Kidney (tissue), 14 donors: ENCODE measurements around the gene CDK15. TPM values are rescaled to one million over a fixed set of nuclear protein-coding genes. Genes with fewer than 3 reads are reported as not detected.

ENCODE experiments used
- DNase-seq, 5 donors: peaks; one replicate each; pipeline ENCODE4 v3.0.0-alpha.2; 2013 to 2020
- FAIRE-seq: peaks from 2 replicates; lab custom pipeline; 2012; peaks lifted over from hg19 to GRCh38; lab: Jason Lieb, UNC
- H3K27ac ChIP-seq, 2 donors: one replicate each; pipeline ENCODE4 v1.7.0; 2013; ENCODE audit warnings: low read depth in 2 of 2, low read length in 2 of 2, inconsistent platforms in 1 of 2
- H3K27me3 ChIP-seq: one replicate; pipeline ENCODE4 v1.7.1; 2013; ENCODE audit warnings: low read length, inconsistent platforms; ENCODE audit not compliant: control insufficient read depth, insufficient read depth
- H3K36me3 ChIP-seq, 3 donors: one replicate each; pipeline versions ENCODE4 v1.7.0 to v1.7.1; 2013; ENCODE audit warnings: low read length in 3 of 3, control low read depth in 1 of 3, inconsistent platforms in 1 of 3; ENCODE audit not compliant: insufficient read depth in 3 of 3, control insufficient read depth in 2 of 3
- H3K4me1 ChIP-seq, 3 donors: one replicate each; pipeline versions ENCODE4 v1.7.0 to v1.7.1; 2013; ENCODE audit warnings: low read length in 3 of 3, inconsistent platforms in 1 of 3, low read depth in 1 of 3; ENCODE audit not compliant: control insufficient read depth in 2 of 3, insufficient read depth in 2 of 3
- H3K4me3 ChIP-seq, 3 donors: one replicate each; pipeline versions ENCODE4 v1.7.0 to v1.8.1; 2013; ENCODE audit warnings: low read length in 3 of 3, control low read depth in 1 of 3, inconsistent platforms in 1 of 3
- H3K9ac ChIP-seq, 3 donors: one replicate each; pipeline versions ENCODE4 v1.7.0 to v1.7.1; 2013; ENCODE audit warnings: low read length in 3 of 3, control low read depth in 1 of 3, inconsistent platforms in 1 of 3
- H3K9me3 ChIP-seq, 3 donors: one replicate each; pipeline versions ENCODE4 v1.7.0 to v1.7.1; 2013; ENCODE audit warnings: low read length in 3 of 3, control low read depth in 1 of 3, inconsistent platforms in 1 of 3; ENCODE audit not compliant: control insufficient read depth in 2 of 3, insufficient read depth in 1 of 3
- CTCF ChIP-seq: IDR thresholded peaks from 3 replicates; pipeline ENCODE4 v1.5.1; 2012; ENCODE audit warnings: mild to moderate bottlenecking, moderate library complexity, borderline replicate concordance; ENCODE audit not compliant: insufficient read depth; ENCODE audit errors: extremely low read depth
- intact Hi-C: fragments of 100-400 bp; cut with DNase I; formaldehyde crosslinking; loops from one replicate; pipeline ENCODE4 v1.11.1; 2022
- polyA plus RNA-seq: library from polyadenylated mRNA; stranded (reverse); fragments of 350-450 nt; fragmentation: Illumina TruSeq; extraction: RNeasy Lipid Tissue Mini Kit (QIAGEN cat#74804); gene quantifications from one replicate; pipeline ENCODE4 v1.2.3, GENCODE V29; 2014; ENCODE audit warnings: low read depth, low replicate concordance; ENCODE audit not compliant: insufficient read depth
- total RNA-seq: library from RNA; stranded (reverse); fragmentation: NEBNext Ultra II Directional; extraction: Animal tissue kit (Norgen Biotek cat#: 25700); gene quantifications from one replicate; pipeline ENCODE4 v1.2.1, GENCODE V29; 2021
- donor health status: control.
- donor health status: control.
- donor health status: control.
- donor health status: control.
- donor health status: control.
- donor health status: DM: yes; HTN: yes; CAD: no.
- donor health status: Normal renal cell carcinoma (clear cell type).

CDK15 gene
- total and polyA plus RNA-seq, 2 donors from 2014 or later, result 0.11 to 2.7 TPM

GRCh38 chr2:201830666-201831065, 24.3 kb downstream of the CDK15 start:
- H3K27me3 ChIP-seq, result no peaks in the 10 kb centered on the region
- H3K4me3 ChIP-seq, result no peak overlapping the region
- H3K9ac ChIP-seq, result no peak overlapping the region
- no peak for TF ChIP-seq CTCF
- no peak overlapping the region for H3K27ac ChIP-seq
- H3K36me3 ChIP-seq, result no peaks in the 10 kb centered on the region
- DNase-seq (no peak), FAIRE-seq (no peak)
- H3K9me3 ChIP-seq, result no peaks in the 10 kb centered on the region
- H3K4me1 ChIP-seq, result no peaks in the 10 kb centered on the region
- intact Hi-C loops, result no loop called here

GRCh38 chr2:201831469-201831868, 25.1 kb downstream of the CDK15 start:
- FAIRE-seq (no peak), DNase-seq (no peak)
- intact Hi-C loops, result no loop called here
- no peaks in the 10 kb centered on the region for H3K9me3 ChIP-seq
- H3K36me3 ChIP-seq, result no peaks in the 10 kb centered on the region
- no peak for TF ChIP-seq CTCF
- no peak overlapping the region for H3K27ac ChIP-seq
- H3K27me3 ChIP-seq, result no peaks in the 10 kb centered on the region
- no peaks in the 10 kb centered on the region for H3K4me1 ChIP-seq
- no peak overlapping the region for H3K4me3 ChIP-seq
- H3K9ac ChIP-seq, result no peak overlapping the region

GRCh38 chr2:201833781-201834180, 27.4 kb downstream of the CDK15 start:
- Histone ChIP-seq H3K4me1 (no peaks in the 10 kb centered on the region), H3K27me3 (no peaks in the 10 kb centered on the region), H3K9me3 (no peaks in the 10 kb centered on the region), H3K27ac (no peak overlapping the region), H3K4me3 (no peak overlapping the region), H3K36me3 (no peaks in the 10 kb centered on the region), H3K9ac (no peak overlapping the region)
- FAIRE-seq (no peak), DNase-seq (no peak)
- TF ChIP-seq CTCF, result no peak
- intact Hi-C loops, result no loop called here

- no peak for FAIRE-seq
- intact Hi-C loops, result no loop called here
Measured at GRCh38 chr2:201835066-201835465, 28.7 kb downstream of the CDK15 start.

More at GRCh38 chr2:201835066-201835465, 28.7 kb downstream of the CDK15 start:
- Histone ChIP-seq H3K9ac (no peak overlapping the region), H3K36me3 (no peaks in the 10 kb centered on the region), H3K9me3 (no peaks in the 10 kb centered on the region), H3K4me1 (no peaks in the 10 kb centered on the region), H3K4me3 (no peak overlapping the region), H3K27ac (no peak overlapping the region), H3K27me3 (no peaks in the 10 kb centered on the region)
- TF ChIP-seq CTCF, result no peak
- DNase-seq, result no peak
